ENCODE data around the gene VCP. TPM values are rescaled to one million over a fixed set of nuclear protein-coding genes. Genes with fewer than 3 reads are reported as not detected.

Gene VCP
- polyA plus RNA-seq, 1 donor (not counting 4 experiments of a cell fraction or from before 2014, with no cell fraction given), result 414 TPM

DNA sequence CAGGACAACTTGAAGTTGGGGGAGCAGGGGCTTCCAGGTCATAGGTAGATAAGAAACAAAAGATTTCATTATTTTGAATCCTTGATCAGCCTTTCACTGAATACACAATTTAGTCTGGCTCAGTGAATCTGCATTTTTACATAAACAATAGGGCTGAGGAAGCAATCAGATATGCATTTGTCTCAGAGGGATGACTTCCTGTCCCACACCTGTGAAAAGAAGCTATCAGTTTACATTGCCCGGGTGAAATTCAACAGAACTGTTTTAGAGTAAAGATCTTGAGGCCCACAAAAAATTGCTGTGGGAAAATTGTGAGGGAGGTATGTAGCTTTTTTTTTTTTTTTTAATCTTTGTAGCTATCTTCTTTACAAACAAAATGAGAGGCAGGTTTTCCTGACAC, 44.6 kb downstream of the VCP start:
- TF ChIP-seq, protein P1, sequence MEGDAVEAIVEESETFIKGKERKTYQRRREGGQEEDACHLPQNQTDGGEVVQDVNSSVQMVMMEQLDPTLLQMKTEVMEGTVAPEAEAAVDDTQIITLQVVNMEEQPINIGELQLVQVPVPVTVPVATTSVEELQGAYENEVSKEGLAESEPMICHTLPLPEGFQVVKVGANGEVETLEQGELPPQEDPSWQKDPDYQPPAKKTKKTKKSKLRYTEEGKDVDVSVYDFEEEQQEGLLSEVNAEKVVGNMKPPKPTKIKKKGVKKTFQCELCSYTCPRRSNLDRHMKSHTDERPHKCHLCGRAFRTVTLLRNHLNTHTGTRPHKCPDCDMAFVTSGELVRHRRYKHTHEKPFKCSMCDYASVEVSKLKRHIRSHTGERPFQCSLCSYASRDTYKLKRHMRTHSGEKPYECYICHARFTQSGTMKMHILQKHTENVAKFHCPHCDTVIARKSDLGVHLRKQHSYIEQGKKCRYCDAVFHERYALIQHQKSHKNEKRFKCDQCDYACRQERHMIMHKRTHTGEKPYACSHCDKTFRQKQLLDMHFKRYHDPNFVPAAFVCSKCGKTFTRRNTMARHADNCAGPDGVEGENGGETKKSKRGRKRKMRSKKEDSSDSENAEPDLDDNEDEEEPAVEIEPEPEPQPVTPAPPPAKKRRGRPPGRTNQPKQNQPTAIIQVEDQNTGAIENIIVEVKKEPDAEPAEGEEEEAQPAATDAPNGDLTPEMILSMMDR (optimal IDR thresholded peaks at IDR 0.05 in 1 of 3, IDR thresholded peaks at IDR 0.05 in 1 of 3, conservative IDR thresholded peaks at IDR 0.05 in 1 of 3; ENCODE audit: extremely low read depth in 1 of 3, insufficient read depth in 2 of 3, low read length in 3 of 3), result no peak
- no peak for TF ChIP-seq EZH2 (IDR thresholded peaks at IDR 0.05; ENCODE audit: low read length)
- no peak overlapping the region for H3K4me3 ChIP-seq (ENCODE audit: control insufficient read depth in 2 of 3, extremely low read depth in 1 of 3, insufficient read depth in 2 of 3, low read depth in 1 of 3, low read length in 3 of 3)
- dilution Hi-C loops (cut with MboI; ENCODE audit: extremely low pct_ligation_motif_present, low sequenced_read_pairs), result no loop called here
- FAIRE-seq (no peak), DNase-seq (ENCODE audit: low read depth, low spot score) (no peak)
- H3K36me3 ChIP-seq (ENCODE audit: control insufficient read depth in 2 of 2, extremely low read depth in 1 of 2, insufficient read depth in 2 of 2, low read length in 2 of 2), result no peaks in the 10 kb centered on the region
- no peak overlapping the region for H2AFZ ChIP-seq (ENCODE audit: control insufficient read depth, low read length)
- peak overlapping the region; percentile 18 for H3K27ac ChIP-seq (ENCODE audit: control insufficient read depth, insufficient read depth, low read length)
- H4K20me1 ChIP-seq (ENCODE audit: control insufficient read depth, extremely low read depth, insufficient read depth, low read length), result no peaks in the 10 kb centered on the region
- H3K4me2 ChIP-seq (ENCODE audit: control insufficient read depth, extremely low read depth, insufficient read depth, low read depth, low read length), result no peak overlapping the region
- no peaks in the 10 kb centered on the region for H3K27me3 ChIP-seq (ENCODE audit: control insufficient read depth, extremely low read depth, insufficient read depth, low read length)
- H3K4me1 ChIP-seq (ENCODE audit: control insufficient read depth, extremely low read depth, insufficient read depth, low read length), result peaks cover 28% of the 10 kb centered on the region
- no peaks in the 10 kb centered on the region for H3K79me2 ChIP-seq (ENCODE audit: control insufficient read depth, insufficient read depth, low read length)
- no peaks in the 10 kb centered on the region for H3K9me1 ChIP-seq (ENCODE audit: control insufficient read depth, extremely low read depth, insufficient read depth, low read length)
- no peak overlapping the region for H3K9ac ChIP-seq (ENCODE audit: control insufficient read depth, extremely low read depth, insufficient read depth, low read length)
- peaks cover 7% of the 10 kb centered on the region for H3K9me3 ChIP-seq (ENCODE audit: control insufficient read depth, low read depth, low read length)

DNA sequence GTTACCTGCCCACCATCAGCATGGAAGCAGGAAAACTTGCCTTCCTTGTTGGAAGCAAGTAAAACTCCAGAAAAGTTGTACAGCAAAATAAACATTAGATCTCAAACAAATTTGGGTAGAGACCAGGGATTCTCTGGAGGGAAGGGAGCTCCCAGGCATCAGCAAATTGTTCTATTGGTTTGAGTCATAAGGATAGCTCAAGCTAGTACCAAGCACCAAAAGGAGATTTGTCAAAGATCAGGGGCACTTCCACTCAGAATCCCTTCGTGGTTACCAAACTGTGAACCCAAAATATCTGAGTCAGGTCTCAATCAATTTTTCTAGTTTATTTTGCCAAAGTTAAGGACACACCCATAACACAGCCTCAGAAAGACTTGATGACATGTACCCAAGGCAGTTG, 45.1 kb downstream of the VCP start:
- Histone ChIP-seq H2AFZ (ENCODE audit: control insufficient read depth, low read length) (no peak overlapping the region), H3K9ac (ENCODE audit: control insufficient read depth, extremely low read depth, insufficient read depth, low read length) (no peak overlapping the region)
- FAIRE-seq, result no peak

More for the DNA sequence above, 45.1 kb downstream of the VCP start:
- TF ChIP-seq, protein P1 (optimal IDR thresholded peaks at IDR 0.05 in 1 of 3, IDR thresholded peaks at IDR 0.05 in 1 of 3, conservative IDR thresholded peaks at IDR 0.05 in 1 of 3; ENCODE audit: extremely low read depth in 1 of 3, insufficient read depth in 2 of 3, low read length in 3 of 3), result no peak
- TF ChIP-seq EZH2 (IDR thresholded peaks at IDR 0.05; ENCODE audit: low read length), result no peak
- H3K4me1 ChIP-seq (ENCODE audit: control insufficient read depth, extremely low read depth, insufficient read depth, low read length), result peaks cover 28% of the 10 kb centered on the region
- H4K20me1 ChIP-seq (ENCODE audit: control insufficient read depth, extremely low read depth, insufficient read depth, low read length), result no peaks in the 10 kb centered on the region
- H3K4me2 ChIP-seq (ENCODE audit: control insufficient read depth, extremely low read depth, insufficient read depth, low read depth, low read length), result no peak overlapping the region
- peaks cover 0 to 1% of the 10 kb centered on the region in 2 experiments for H3K36me3 ChIP-seq (ENCODE audit: control insufficient read depth in 2 of 2, extremely low read depth in 1 of 2, insufficient read depth in 2 of 2, low read length in 2 of 2)
- no peaks in the 10 kb centered on the region for H3K27me3 ChIP-seq (ENCODE audit: control insufficient read depth, extremely low read depth, insufficient read depth, low read length)
- no peaks in the 10 kb centered on the region for H3K79me2 ChIP-seq (ENCODE audit: control insufficient read depth, insufficient read depth, low read length)
- no peaks in the 10 kb centered on the region for H3K9me1 ChIP-seq (ENCODE audit: control insufficient read depth, extremely low read depth, insufficient read depth, low read length)
- no peak for DNase-seq (ENCODE audit: low read depth, low spot score)
- dilution Hi-C loops (cut with MboI; ENCODE audit: extremely low pct_ligation_motif_present, low sequenced_read_pairs), result no loop called here
- H3K9me3 ChIP-seq (ENCODE audit: control insufficient read depth, low read depth, low read length), result peaks cover 7% of the 10 kb centered on the region
- no peak overlapping the region for H3K27ac ChIP-seq (ENCODE audit: control insufficient read depth, insufficient read depth, low read length)
- H3K4me3 ChIP-seq (ENCODE audit: control insufficient read depth in 2 of 3, extremely low read depth in 1 of 3, insufficient read depth in 2 of 3, low read depth in 1 of 3, low read length in 3 of 3), result no peak overlapping the region
